ENCODE data around the gene ABCC6. TPM values are rescaled to one million over a fixed set of nuclear protein-coding genes. Genes with fewer than 3 reads are reported as not detected.

ABCC6 gene
- total and polyA plus RNA-seq, 2 donors (not counting 3 experiments of a cell fraction or from before 2014, with no cell fraction given), result 0.07 to 0.84 TPM

- POLR2A ChIA-PET, result no interaction called here
- CTCF ChIA-PET, result interaction anchor here (0.8 to 2.1 kb wide), 3 partner anchors 8 to 16 kb away, joined by 3 to 9 read pairs (median 3); no protein-coding TSS in a partner anchor
These were observed 44.7 kb downstream of the ABCC6 start for GRCh38 chr16:16178455-16179162.

More at GRCh38 chr16:16178455-16179162, 44.7 kb downstream of the ABCC6 start:
- FAIRE-seq (no peak), DNase-seq (ENCODE audit: low read depth, low spot score) (no peak)
- Histone ChIP-seq H3K4me1 (ENCODE audit: control insufficient read depth, extremely low read depth, insufficient read depth, low read length) (no peaks in the 10 kb centered on the region), H3K9me1 (replicated peaks; ENCODE audit: control insufficient read depth, extremely low read depth, insufficient read depth, low read length) (no peaks in the 10 kb centered on the region), H3K36me3 (ENCODE audit: control insufficient read depth in 2 of 2, extremely low read depth in 1 of 2, insufficient read depth in 2 of 2, low read length in 2 of 2) (no peaks in the 10 kb centered on the region), H3K27ac (ENCODE audit: insufficient read depth, low read depth, low read length) (no peak overlapping the region), H3K4me3 (replicated peaks in 1 of 3; ENCODE audit: insufficient read depth in 1 of 3, low read depth in 1 of 3, low read length in 3 of 3) (no peak overlapping the region), H3K27me3 (ENCODE audit: control insufficient read depth in 2 of 2, insufficient read depth in 2 of 2, low read length in 2 of 2) (peaks cover 0 to 2% of the 10 kb centered on the region in 2 experiments), H2AFZ (ENCODE audit: low read depth, low read length) (no peak overlapping the region), H3K4me2 (ENCODE audit: insufficient read depth, low read length) (no peak overlapping the region), H3K79me2 (ENCODE audit: control insufficient read depth, insufficient read depth, low read length) (no peaks in the 10 kb centered on the region), H3K9me3 (replicated peaks; ENCODE audit: control insufficient read depth, insufficient read depth, low read length) (no peaks in the 10 kb centered on the region), H3K9ac (replicated peaks; ENCODE audit: extremely low read depth, insufficient read depth, low read length) (no peak overlapping the region), H4K20me1 (replicated peaks; ENCODE audit: control insufficient read depth, extremely low read depth, insufficient read depth, low read length) (no peaks in the 10 kb centered on the region)
- BruUV-seq (replicated peaks), result no TSS peak
- intact Hi-C loops (cut with micrococcal nuclease), result no loop called here
- TF ChIP-seq POLR2AphosphoS5 (IDR thresholded peaks at IDR 0.05; ENCODE audit: insufficient read depth, low read depth, low read length) (no peak), CTCF (IDR thresholded peaks at IDR 0.05; ENCODE audit: extremely low read depth in 1 of 2, insufficient read depth in 1 of 2, low read depth in 1 of 2, low read length in 2 of 2) (no peak), POLR2A (IDR thresholded peaks at IDR 0.05; ENCODE audit: low read depth, low read length) (no peak), FOS (IDR thresholded peaks at IDR 0.05; ENCODE audit: borderline replicate concordance, insufficient read depth, low read length) (no peak), MAX (IDR thresholded peaks at IDR 0.05; ENCODE audit: insufficient read depth, insufficient read length) (no peak), GATA2 (IDR thresholded peaks at IDR 0.05; ENCODE audit: insufficient read depth, insufficient read length, low read depth, low read length) (no peak), EZH2 (IDR thresholded peaks at IDR 0.05; ENCODE audit: borderline replicate concordance, low read depth, low read length, severe bottlenecking) (no peak), JUN (IDR thresholded peaks at IDR 0.05; ENCODE audit: borderline replicate concordance, insufficient read depth, insufficient read length, low read depth) (no peak), MYC (IDR thresholded peaks at IDR 0.05; ENCODE audit: low read depth, low read length) (no peak)
- dilution Hi-C loops (cut with MboI; ENCODE audit: extremely low pct_ligation_motif_present, low sequenced_read_pairs), result no loop called here

All from endothelial cell of umbilical vein (primary cell).